Central memory CD4-positive, alpha-beta T cell (primary cell): ENCODE measurements around the gene CEP120.
"Not testable (repeated sequence)": the region's sequence is repeated elsewhere in the genome, so short reads cannot be mapped to it uniquely, and the experiment has no call there.

Source experiments
- DNase-seq: peaks from one replicate; pipeline ENCODE4 v3.0.0; 2022

CEP120 gene

GRCh38 chr5:123371575-123372179 is 51.5 kb downstream of the CEP120 start:
- no peak for DNase-seq

- no peak for DNase-seq
Measured at GRCh38 chr5:123369371-123369968, 53.7 kb downstream of the CEP120 start.

GRCh38 chr5:123367739-123368138 is 55.5 kb downstream of the CEP120 start:
- no peak for DNase-seq

- no peak for DNase-seq
Measured at GRCh38 chr5:123365156-123365555, 58.0 kb downstream of the CEP120 start.

GRCh38 chr5:123364441-123365155 is 58.6 kb downstream of the CEP120 start:
- no peak for DNase-seq

DNA sequence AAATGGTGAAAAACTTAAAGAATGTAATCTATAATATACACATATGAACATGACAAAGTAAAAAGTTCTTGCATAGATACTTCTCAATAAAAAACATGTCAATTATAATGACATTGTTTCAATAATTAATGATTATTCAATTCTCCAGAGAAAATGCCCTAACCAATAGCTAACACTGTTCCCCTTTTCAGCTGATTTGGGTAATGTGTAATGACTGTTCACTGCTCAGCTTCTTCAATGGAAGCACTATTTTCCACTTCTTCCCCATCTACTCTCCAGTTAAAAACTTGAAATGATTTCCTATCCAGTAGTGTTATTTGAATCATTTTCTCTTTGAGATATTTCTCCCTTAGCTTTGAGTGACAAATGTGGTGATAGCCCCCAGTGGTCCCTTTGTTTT is 62.3 kb downstream of the CEP120 start:
- DNase-seq, result no peak

GRCh38 chr5:123360201-123360571 is 63.0 kb downstream of the CEP120 start:
- DNase-seq, result no peak

GRCh38 chr5:123359454-123360200 is 63.6 kb downstream of the CEP120 start:
- no peak for DNase-seq

DNA sequence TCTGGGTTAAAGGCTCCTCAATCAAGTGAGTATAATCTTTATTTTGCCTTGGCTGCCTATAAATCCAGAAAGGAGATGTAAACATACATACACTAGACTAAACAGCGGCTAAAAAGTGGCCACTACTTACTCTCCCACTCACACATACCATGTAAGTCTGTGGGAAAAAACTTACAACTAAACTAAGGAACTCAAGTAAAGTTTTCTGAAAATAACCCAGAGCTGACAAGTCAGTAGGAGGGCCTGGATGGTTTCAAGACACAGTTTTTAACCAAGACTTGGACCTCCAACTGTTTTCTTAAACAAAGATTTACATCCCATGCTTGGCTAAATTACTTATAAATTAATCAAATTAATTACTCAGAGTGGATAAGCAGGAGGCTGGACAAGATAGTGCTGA is 64.5 kb downstream of the CEP120 start:
- no peak for DNase-seq

DNA sequence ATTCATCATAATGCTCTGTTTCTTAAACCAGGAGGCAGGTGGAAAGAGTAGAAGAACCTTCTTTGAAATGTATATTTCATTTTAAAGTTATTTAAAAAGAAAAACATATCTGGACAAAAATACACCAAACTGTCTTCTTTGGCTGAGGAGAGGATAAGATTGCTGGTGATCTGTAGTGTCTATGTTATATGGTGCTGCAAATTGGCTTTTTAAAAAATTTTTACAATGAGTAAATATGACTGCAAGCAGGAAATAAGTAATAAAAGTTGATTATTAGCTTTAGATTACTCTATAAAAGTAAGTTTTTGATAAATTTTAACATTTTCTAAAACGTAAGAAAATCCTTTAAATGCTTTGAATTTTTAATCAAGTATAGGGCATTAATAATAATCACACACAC is 64.9 kb downstream of the CEP120 start:
- no peak for DNase-seq

DNA sequence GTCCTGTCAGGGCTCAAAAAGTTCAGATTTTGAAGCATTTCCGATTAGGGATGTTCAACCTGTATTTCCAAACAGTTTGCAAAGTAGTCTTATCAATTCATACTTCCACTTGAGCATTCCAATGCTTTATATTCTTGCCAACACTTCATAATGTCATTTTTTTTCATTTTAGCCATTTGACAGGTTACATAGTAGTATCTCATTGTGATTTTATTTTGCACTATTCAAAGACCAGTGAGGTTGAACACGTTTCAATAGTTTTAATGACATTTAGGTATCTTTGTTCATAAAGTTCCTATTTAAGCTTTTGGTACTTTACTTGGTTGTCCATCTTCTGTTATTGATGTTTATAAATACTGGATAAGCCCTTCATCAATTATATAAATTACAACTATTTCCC is 71.4 kb downstream of the CEP120 start:
- no peak for DNase-seq

- DNase-seq, result no peak
Measured at GRCh38 chr5:123351240-123351639, 72.0 kb downstream of the CEP120 start.

DNA sequence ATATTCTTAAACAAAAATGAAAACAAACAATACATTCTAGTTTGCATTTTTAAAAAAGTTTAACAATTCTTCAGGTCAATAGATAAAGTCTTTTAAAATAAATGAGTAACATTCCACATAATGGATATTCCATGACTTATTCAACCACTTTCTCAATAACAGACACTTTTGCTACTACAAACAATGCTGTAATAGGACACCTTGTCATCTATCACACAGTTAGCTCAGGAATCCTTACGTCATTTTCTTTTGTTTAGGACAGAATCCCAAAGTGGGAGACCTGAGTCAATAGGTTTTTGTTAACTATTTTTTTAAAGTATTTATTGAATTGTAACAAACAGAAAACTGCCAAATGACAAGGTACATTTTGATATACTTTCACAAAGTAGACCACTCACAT is 72.5 kb downstream of the CEP120 start:
- no peak for DNase-seq

DNA sequence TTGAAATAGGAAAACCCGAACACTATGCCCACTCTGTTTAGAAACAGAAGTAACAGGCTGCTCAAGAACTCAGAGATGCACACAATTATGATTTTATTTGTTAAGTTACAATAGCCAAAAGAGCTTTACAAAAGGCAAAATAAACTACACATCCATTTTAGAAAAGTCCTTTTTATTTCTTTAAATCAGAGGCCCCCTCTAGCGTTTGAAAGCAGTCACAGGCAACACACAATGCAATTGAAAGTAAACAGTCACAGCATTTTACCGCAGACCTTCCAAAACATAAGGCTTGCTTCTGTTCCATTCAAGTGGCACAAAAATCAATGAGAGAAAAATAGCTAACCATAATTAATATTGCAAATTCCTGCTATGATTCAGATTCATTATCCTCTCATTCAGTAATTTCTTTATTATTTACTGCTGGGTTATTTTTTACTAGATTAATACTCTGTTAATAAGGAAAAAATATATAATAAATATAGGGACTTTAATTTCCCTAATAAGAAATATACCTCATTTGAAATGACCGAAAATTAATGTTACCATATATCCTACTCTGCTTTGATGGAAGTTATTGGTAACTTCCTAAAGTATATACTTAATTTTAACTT is 78.3 kb downstream of the CEP120 start:
- no peak for DNase-seq

- no peak for DNase-seq
Measured at GRCh38 chr5:123340928-123341327, 82.3 kb downstream of the CEP120 start.

DNA sequence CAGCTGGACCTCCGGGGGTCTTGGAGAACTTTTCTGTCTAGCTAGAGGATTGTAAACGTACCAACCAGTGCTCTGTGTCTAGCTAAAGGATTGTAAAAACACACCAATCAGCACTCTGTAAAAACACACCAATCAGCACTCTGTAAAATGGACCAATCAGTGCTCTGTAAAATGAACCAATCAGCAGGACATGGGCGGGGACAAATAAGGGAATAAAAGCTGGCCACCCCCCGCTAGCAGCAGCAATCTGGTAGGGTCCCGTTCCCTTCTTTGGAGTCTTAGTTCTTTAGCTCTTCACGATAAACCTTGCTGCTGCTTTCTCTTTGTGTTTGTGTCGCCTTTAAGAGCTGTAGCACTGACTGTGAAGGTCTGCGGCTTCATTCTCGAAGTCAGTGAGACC is 114.8 kb downstream of the CEP120 start:
- not testable (repeated sequence) for DNase-seq

DNA sequence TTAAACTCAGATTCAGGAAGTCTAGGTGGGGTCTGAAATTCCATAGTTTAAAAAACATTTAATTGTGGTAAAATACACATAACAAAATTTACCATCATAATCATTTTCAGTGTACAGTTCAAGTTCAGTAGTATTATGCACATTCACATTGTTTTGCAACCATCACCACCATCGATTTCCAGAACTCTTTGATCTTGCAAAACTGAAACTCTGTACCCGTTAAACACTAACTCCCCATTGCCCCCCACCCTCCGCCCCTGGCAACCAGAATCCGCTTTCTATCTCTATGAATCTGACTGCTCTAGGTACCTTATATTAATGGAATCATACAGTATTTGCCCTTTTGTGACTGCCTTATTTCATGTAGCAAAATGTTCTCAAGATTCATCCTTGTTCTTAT is 117.5 kb downstream of the CEP120 start:
- DNase-seq, result no peak

DNA sequence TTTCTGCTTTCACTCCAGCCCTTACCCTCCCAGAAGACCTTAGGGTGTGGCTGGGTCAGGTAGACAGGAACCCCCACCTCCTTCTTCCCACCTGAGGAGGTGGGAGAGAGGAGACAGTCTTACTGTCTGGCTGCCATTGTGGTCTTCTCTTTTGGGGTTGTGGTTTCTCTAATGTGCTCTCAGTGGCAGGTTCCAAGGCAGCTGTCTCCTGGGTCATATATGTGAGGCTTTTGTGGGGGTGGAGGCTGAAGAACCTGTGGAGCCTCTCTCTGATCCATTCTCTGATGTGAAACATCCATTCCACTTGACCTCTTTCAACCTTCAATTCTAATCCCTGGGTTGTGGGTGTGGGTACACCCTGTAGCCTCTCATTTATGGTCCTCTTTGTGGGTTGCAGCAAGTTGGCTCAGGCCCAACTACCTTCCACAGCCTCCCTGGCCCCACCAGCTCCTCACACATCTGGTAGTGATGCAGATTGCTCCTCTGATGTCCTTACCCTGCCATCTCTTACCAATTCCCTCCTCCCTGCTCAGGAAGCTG is 118.4 kb downstream of the CEP120 start:
- no peak for DNase-seq

DNA sequence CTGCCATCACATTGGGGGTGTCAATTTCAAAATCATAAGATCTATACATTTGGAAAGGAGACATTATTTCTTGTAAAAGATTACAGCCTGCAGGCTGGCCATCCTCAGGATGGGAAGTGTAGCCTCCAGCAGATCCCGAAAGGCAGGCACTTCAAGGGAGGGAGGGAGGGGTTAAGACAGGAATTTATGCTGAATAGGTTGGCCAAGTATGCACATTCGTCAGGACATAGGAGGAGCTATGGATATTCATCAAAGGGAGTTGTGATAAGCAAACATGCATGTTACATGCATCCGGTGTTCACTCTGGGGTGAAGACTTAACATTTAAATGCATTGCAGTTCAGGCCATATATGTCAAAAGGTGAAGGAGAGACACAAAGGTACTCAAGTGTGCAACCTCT is 119.4 kb downstream of the CEP120 start:
- no peak for DNase-seq

DNA sequence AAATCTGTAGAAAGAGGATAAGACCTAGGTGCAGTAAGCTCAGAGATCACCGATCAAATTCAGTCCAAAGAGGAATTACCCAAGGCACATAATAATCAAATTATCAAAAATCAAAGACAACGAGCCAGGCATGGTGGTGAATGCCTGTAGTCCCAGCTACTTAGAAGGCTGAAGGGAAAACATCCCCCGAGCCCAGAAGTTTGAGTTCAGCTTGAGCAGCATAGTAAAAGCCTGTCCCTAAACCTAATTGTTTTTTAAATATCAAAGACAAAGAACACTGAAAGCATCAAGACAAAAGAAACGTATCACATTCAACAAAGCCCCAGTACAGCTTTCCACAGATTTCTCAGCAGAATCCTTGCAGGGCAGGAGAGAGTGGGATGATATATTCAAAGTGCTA is 122.9 kb downstream of the CEP120 start:
- DNase-seq, result no peak

- DNase-seq, result no peak
Measured at GRCh38 chr5:123299136-123299535, 124.1 kb downstream of the CEP120 start.

GRCh38 chr5:123298335-123299030 is 124.7 kb downstream of the CEP120 start:
- DNase-seq, result no peak
